Smooth muscle cell of trachea (primary cell): ENCODE data around the gene NANOG. TPM values are rescaled to one million over a fixed set of nuclear protein-coding genes. Genes with fewer than 3 reads are reported as not detected.

Experiments
- total RNA-seq: library from RNA; depleted of rRNA; stranded (reverse); fragments of >200 nt; gene quantifications from 2 replicates; pipeline ENCODE4 v1.2.1, GENCODE V29; 2014

The NANOG gene
- total RNA-seq: under 0.01 TPM in 2 replicates

GRCh38 chr12:7788884-7789528 lies at the start of gene NANOG:
NANOG (plus strand) TSS chr12:7789402; CDS start chr12:7789615, 213 bp downstream.

GRCh38 chr12:7747246-7747645 lies 42.0 kb upstream of the NANOG start, which contains the start of gene CLEC4C:
CLEC4C (minus strand) TSS chr12:7747375; CDS start chr12:7747348, 27 bp downstream.

Other genes with a start within 250 kb of the NANOG start
- gene APOBEC1, start 123.5 kb upstream of the NANOG start, total RNA-seq: not detected in 2 replicates
- not detected in 2 replicates for gene GDF3, start 93.6 kb upstream of the NANOG start, total RNA-seq
- gene DPPA3, start 78.0 kb upstream of the NANOG start, total RNA-seq: not detected in 2 replicates
- gene CLEC4C, start 42.0 kb upstream of the NANOG start, total RNA-seq: not detected in 2 replicates
- not detected in 2 replicates for gene NANOGNB, start 24.2 kb upstream of the NANOG start, total RNA-seq
- gene SLC2A14, start 83.5 kb downstream of the NANOG start, total RNA-seq: 0.17 TPM in 1 of 2 replicates, not detected in the other
- gene SLC2A3, start 146.8 kb downstream of the NANOG start, total RNA-seq: 65.5 and 66.7 TPM in 2 replicates
- 8.0 and 8.3 TPM in 2 replicates for gene FOXJ2, start 243.3 kb downstream of the NANOG start, total RNA-seq